Bronchial epithelial cell (primary cell): ENCODE data around the gene CDK4. TPM values are rescaled to one million over a fixed set of nuclear protein-coding genes. Genes with fewer than 3 reads are reported as not detected.

Experiments used
- DNase-seq: peaks from one replicate; pipeline ENCODE4 v3.0.0-alpha.2; 2010; ENCODE audit warnings: low read depth
- FAIRE-seq: peaks from 2 replicates; lab custom pipeline; 2011; peaks lifted over from hg19 to GRCh38; lab: Jason Lieb, UNC
- H3K27me3 ChIP-seq: 2 replicates; pipeline ENCODE4 v1.5.1; 2011; ENCODE audit warnings: low read length; ENCODE audit not compliant: control insufficient read depth, insufficient read depth
- H3K36me3 ChIP-seq: 2 replicates; pipeline ENCODE4 v1.5.1; 2011; ENCODE audit warnings: low read length; ENCODE audit not compliant: control insufficient read depth, insufficient read depth
- H3K4me3 ChIP-seq: 2 replicates; pipeline ENCODE4 v1.5.1; 2011; ENCODE audit warnings: mild to moderate bottlenecking, low read depth, low read length, control low read depth
- CTCF ChIP-seq: IDR thresholded peaks from 2 replicates; pipeline ENCODE4 v1.5.1; 2011; ENCODE audit warnings: mild to moderate bottlenecking, moderate library complexity, low read length, control low read depth, inconsistent platforms; ENCODE audit not compliant: insufficient read depth, severe bottlenecking
- total RNA-seq: library from RNA; depleted of rRNA; stranded (reverse); fragments of >200 nt; gene quantifications from 2 replicates; pipeline ENCODE4 v1.2.1, GENCODE V29; 2014

CDK4 gene
- total RNA-seq, 1 donor from 2014 or later = 113 TPM

GRCh38 chr12:57793920-57794319, 41.8 kb upstream of the CDK4 start:
- H3K4me3 ChIP-seq = no peak overlapping the region
- H3K27me3 ChIP-seq = no peaks in the 10 kb centered on the region
- DNase-seq (peak; percentile 96), FAIRE-seq (no peak)
- TF ChIP-seq CTCF = no peak
- H3K36me3 ChIP-seq = peaks cover 7% of the 10 kb centered on the region

- TF ChIP-seq CTCF = no peak
- H3K36me3 ChIP-seq = peaks cover 11% of the 10 kb centered on the region
- no peak overlapping the region for H3K4me3 ChIP-seq
- DNase-seq (no peak), FAIRE-seq (no peak)
- no peaks in the 10 kb centered on the region for H3K27me3 ChIP-seq
Measured at GRCh38 chr12:57783861-57784260, 31.8 kb upstream of the CDK4 start.

- TF ChIP-seq CTCF = no peak
- Histone ChIP-seq H3K27me3 (no peaks in the 10 kb centered on the region), H3K4me3 (peak overlapping the region; percentile 73), H3K36me3 (peaks cover 11% of the 10 kb centered on the region)
- no peak for FAIRE-seq
- DNase-seq = no peak
Measured at GRCh38 chr12:57783466-57783801, 31.3 kb upstream of the CDK4 start.

GRCh38 chr12:57782608-57783465, 30.7 kb upstream of the CDK4 start, which contains the start of gene TSFM:
TSFM (plus strand) TSS chr12:57782787; CDS start chr12:57782802, 15 bp downstream.
- Histone ChIP-seq H3K27me3 (no peaks in the 10 kb centered on the region), H3K36me3 (peaks cover 11% of the 10 kb centered on the region), H3K4me3 (peak within 1 kb of the TSS; percentile 73)
- FAIRE-seq (no peak), DNase-seq (peak; percentile 79)
- TF ChIP-seq CTCF = peak; percentile 93

GRCh38 chr12:57782243-57782607, 30.1 kb upstream of the CDK4 start:
- FAIRE-seq = no peak
- no peak for DNase-seq
- Histone ChIP-seq H3K36me3 (peaks cover 9% of the 10 kb centered on the region), H3K27me3 (no peaks in the 10 kb centered on the region), H3K4me3 (no peak overlapping the region)
- no peak for TF ChIP-seq CTCF

GRCh38 chr12:57781801-57782200, 29.7 kb upstream of the CDK4 start:
- Histone ChIP-seq H3K36me3 (peaks cover 8% of the 10 kb centered on the region), H3K4me3 (no peak overlapping the region), H3K27me3 (no peaks in the 10 kb centered on the region)
- FAIRE-seq (no peak), DNase-seq (no peak)
- TF ChIP-seq CTCF = no peak
